NCI-H345 treated with DMSO at 0.1 percent for 48 hours (cell line): Measurements from ENCODE around the gene XXYLT1.

Source experiments
- DNase-seq: peaks from one replicate; lab custom pipeline; 2025; ENCODE audit not compliant: unreplicated experiment; lab: John Stamatoyannopoulos, UW

XXYLT1 gene

DNA sequence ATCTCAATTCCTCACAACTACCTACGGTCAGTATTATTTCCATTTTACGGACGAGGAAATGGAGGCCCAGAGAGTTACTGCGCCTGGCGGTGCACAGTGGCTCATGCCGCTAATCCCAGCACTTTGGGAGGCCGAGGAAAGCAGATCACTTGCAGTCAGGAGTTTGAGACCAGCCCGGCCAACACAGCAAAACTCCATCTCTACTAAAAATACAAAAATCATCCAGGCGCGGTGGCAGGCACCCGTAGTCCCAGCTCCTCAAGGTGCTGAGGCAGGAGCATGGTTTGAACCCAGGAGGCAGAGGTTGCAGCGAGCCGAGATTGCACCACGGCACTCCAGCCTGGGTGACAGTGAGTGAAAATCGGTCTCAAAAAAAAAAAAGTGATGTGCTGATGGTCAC lies 187.3 kb downstream of the XXYLT1 start:
- no peak for DNase-seq

GRCh38 chr3:195082811-195083210 lies 188.1 kb downstream of the XXYLT1 start:
- DNase-seq = no peak

DNA sequence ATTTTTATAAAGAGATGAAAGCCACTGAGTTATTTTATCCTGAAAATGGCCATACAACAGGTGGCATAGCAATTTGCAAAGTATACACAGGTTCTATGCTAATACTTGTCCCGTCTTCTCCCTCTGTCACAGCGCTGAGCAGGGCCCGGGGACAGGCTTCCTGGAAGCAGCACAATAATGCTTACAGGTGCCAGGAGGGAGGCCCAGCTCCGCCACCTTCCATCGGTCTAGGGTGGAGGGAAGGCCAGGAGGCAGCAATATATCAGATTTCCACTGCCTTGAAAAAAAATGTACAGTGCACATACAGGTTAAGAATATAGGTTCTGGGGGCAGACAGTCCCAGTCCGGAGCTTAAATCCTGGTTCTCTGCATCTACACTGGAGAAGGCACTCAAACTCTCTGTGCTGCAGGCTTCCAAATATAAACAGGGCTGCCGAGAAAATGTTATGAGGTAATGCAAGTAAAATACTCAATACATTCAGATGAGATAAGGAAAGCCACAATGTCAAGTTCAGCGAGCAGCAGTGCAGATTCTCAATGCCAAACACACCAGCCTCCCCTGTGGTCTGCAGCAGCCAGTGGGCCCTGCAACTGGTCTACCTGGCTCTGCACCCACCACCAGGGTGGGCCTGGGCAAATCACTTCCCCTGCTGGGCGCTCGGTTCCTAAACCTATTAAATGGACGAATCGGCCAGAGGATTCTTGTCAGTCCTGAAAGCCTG lies 189.6 kb downstream of the XXYLT1 start:
- no peak for DNase-seq

GRCh38 chr3:195080571-195081151 lies 190.3 kb downstream of the XXYLT1 start:
- no peak for DNase-seq

GRCh38 chr3:195080125-195080524 lies 190.8 kb downstream of the XXYLT1 start:
- DNase-seq = no peak

DNA sequence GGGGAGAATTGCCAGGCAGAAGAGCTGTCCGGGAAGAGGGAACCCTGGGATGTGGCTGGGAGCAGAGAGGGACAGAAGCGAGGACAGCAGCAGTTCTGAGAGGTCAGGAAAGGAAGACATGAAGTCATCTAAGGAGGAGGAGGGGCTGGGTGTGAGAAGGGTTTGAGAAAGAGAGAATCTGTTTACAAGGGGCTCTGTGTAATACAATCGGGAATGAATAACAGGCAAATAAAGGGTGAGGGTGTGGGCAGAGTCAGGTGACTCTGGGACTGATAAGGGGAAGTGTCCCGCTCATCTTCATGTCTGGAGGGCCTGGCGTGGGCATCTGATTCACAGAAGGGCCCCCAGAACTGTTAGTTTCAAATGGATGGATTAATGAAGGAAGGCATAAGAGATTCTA lies 191.3 kb downstream of the XXYLT1 start:
- no peak for DNase-seq

- DNase-seq = no peak
Measured at GRCh38 chr3:195078891-195079440, 192.0 kb downstream of the XXYLT1 start.

DNA sequence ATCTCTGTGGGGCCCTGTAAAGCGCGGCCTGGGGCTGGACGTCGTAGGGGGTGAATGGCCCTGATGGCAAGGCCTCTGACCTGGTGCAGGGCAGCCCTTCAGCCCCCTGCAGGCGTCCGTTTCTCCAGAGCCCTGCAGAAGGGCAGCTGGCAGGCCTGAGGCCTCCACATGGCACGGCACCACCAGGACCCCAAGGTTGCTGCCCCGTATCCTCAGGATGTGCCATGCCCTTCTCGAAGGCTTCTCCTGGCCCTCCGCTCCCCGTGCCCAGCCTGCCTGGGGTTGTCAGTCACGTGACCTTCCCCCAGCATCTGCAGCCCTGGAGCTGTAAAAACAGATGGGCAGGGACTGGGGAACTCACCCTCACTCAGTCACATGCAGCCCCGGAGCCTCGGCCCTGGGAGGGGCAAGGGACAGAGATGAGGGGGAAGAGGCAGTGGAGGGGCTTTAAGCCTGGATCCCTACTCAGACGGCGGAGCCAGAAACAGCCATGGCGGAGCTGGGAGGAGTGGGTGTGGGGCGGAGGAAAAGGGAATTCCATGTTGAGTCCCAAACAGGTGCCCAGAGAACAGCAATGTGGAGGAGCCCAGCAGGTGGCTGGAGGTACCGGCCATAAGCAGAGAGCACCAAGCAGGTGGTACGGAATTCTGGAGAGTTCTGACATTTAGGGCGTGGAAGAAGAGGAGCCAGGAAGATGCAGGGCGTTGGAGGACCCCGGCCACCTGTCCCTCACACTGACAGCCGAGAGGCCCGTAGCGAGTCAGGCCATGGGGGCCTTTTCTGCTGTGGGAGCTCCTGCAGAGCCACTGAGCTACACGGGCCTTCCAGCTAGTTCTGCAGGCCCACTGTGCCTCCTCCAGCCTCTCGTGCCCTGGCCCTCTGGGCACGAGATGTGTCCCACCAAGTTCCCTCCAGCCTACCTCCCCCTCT lies 193.1 kb downstream of the XXYLT1 start:
- DNase-seq = no peak

GRCh38 chr3:195076981-195077610 lies 193.9 kb downstream of the XXYLT1 start:
- DNase-seq = no peak

DNA sequence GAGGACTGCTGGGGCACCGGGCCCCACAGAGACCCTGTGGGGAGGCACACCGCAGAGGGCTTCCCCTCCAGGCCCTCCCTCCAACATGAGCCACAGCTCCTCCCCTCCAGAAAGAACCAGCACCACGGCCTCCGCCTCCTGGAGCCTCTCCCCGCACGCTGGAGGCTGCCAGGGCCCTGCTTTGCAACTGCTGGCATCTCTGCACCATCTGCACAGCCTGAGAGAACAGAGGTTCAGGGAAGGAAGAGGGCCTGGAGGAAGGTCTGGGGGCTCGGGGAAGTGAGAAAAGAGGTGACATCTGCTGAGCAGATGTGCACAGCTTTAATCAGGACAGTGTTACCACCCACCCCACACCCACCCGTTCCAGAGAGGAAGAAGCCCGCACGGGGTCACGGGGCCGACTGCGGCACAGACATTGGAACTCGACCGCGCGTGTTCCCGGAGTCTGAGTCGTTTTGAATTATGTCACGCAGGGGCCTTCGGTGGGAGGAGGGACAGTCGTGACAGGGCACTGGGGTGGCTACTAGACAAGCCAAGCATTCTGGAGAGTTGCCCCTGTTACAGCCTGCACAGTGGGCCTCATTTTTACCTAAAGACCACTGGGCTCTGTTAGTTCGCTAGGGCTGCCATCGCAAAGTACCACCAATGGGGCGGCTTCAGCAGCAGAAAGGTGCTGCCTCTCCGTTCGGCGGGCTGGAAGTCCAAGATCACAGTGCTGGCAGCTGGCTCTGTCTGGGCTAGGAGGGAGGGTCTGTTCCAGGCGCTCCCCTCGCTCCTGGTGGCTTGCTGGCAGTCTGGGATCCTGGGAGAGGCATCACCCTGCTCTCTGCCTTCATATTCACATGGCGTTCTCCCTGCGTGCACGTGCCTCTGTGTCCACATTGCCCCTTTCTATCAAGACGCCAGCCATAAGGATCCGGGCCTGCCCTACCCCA lies 194.8 kb downstream of the XXYLT1 start:
- DNase-seq = no peak

GRCh38 chr3:195075199-195075940 lies 195.6 kb downstream of the XXYLT1 start:
- no peak for DNase-seq

GRCh38 chr3:195073866-195074860 lies 196.8 kb downstream of the XXYLT1 start:
- DNase-seq = no peak

GRCh38 chr3:195072916-195073564 lies 197.9 kb downstream of the XXYLT1 start:
- no peak for DNase-seq

- no peak for DNase-seq
Measured at GRCh38 chr3:195071916-195072820, 198.8 kb downstream of the XXYLT1 start.

- DNase-seq = no peak
Measured at GRCh38 chr3:195071011-195071728, 199.8 kb downstream of the XXYLT1 start.

DNA sequence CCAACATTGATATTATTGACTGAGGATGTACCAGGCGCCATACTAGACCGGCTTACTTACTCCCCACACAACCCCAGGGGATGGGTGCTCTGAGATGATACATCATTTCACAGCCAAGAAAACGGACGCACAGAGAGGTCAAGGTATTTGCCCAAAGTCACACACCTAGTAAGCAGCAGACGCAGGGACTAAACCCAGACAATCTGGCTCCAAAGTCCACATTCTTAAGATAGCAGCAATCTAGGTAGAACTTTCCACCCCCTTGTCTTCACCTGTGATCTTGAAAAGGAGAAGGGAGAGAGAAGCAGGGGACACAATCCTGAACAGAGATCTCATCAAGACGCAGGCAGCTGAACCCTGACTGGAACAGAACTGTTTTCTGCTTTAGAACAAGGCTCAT lies 200.6 kb downstream of the XXYLT1 start:
- DNase-seq = no peak
